HEK293T (cell line): ENCODE data around the gene SLC25A21.

ENCODE experiments used
- ARNT ChIP-seq: fragments of 450-650 bp; IDR thresholded peaks from 2 replicates; pipeline ENCODE4 v1.6.1; 2017; ENCODE audit warnings: mild to moderate bottlenecking
- BHLHE40 ChIP-seq: fragments of 450-650 bp; IDR thresholded peaks from 2 replicates; pipeline ENCODE4 v1.6.1; 2016; ENCODE audit warnings: mild to moderate bottlenecking, moderate library complexity, borderline replicate concordance
- HDGF ChIP-seq: fragments of 450-650 bp; IDR thresholded peaks from 2 replicates; pipeline ENCODE4 v1.6.1; 2017; ENCODE audit warnings: antibody characterized with exemption, borderline replicate concordance
- LEF1 ChIP-seq: fragments of 450-650 bp; IDR thresholded peaks from 2 replicates; pipeline ENCODE4 v1.6.1; 2017; ENCODE audit warnings: mild to moderate bottlenecking, borderline replicate concordance
- SP1 ChIP-seq: fragments of 450-650 bp; IDR thresholded peaks from 2 replicates; pipeline ENCODE4 v1.6.1; 2017
- TF ChIP-seq, protein P1 (sequence below): fragments of 450-650 bp; IDR thresholded peaks from 2 replicates; pipeline ENCODE4 v1.6.1; 2016

DNA sequence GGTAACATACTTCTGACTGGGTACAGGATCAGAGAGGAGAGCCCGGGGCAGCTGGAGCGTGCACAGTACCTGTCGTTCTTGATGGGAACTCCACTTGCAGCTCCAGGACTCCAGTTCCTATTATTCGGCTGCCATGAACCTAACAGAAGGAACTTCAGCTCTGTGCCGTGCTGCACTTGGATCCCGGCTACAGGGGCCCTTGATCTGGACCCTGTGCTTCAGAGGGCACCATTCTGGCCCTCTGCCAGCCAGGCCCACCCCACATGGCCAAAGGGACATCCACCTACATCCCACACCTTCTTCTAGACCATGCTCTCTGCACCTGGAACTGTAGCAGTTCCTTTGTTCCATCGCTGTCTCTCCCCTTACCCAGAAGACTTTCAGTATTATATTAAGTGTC is 452.6 kb downstream of the SLC25A21 start:
- TF ChIP-seq ARNT: no peak
- no peak for TF ChIP-seq LEF1
- TF ChIP-seq HDGF: no peak
- TF ChIP-seq, protein P1, sequence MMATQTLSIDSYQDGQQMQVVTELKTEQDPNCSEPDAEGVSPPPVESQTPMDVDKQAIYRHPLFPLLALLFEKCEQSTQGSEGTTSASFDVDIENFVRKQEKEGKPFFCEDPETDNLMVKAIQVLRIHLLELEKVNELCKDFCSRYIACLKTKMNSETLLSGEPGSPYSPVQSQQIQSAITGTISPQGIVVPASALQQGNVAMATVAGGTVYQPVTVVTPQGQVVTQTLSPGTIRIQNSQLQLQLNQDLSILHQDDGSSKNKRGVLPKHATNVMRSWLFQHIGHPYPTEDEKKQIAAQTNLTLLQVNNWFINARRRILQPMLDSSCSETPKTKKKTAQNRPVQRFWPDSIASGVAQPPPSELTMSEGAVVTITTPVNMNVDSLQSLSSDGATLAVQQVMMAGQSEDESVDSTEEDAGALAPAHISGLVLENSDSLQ: no peak
- no peak for TF ChIP-seq BHLHE40
- no peak for TF ChIP-seq SP1
